ENCODE data around the gene PLXNA4. TPM values are rescaled to one million over a fixed set of nuclear protein-coding genes. Genes with fewer than 3 reads are reported as not detected.

The PLXNA4 gene
- total and polyA plus RNA-seq, 10 donors = 0.15 to 14.7 (median 8.7) TPM

- TF ChIP-seq POLR2AphosphoS5 (IDR thresholded peaks at IDR 0.05) (no peak), POLR2A (IDR thresholded peaks at IDR 0.05) (no peak), CTCF (IDR thresholded peaks at IDR 0.05 in 8 of 11, conservative IDR thresholded peaks at IDR 0.05 in 3 of 11) (no peak)
- Histone ChIP-seq H3K4me1 (no peaks in the 10 kb centered on the region), H3K9me3 (no peaks in the 10 kb centered on the region), H3K36me3 (peaks cover 0 to 33% (median 0%) of the 10 kb centered on the region in 6 donors), H3K27ac (no peak overlapping the region), H3K27me3 (replicated peaks in 1 of 7) (no peaks in the 10 kb centered on the region), H3K4me3 (no peak overlapping the region)
- intact Hi-C loops (cut with DNase I; ENCODE audit: low total_unique reads) = no loop called here
- WGBS, 5 donors = 84 to 90% (median 87%) methylated on average over 3 of the region's 3 CpGs
- DNase-seq = no peak
These were observed 434.3 kb downstream of the PLXNA4 start for GRCh38 chr7:132142006-132142405.

GRCh38 chr7:132141109-132141508, 435.2 kb downstream of the PLXNA4 start:
- WGBS, 5 donors = 47 to 77% (median 61%) methylated on average over 3 of the region's 3 CpGs
- no peak overlapping the region for H3K27ac ChIP-seq
- no peak overlapping the region for H3K4me3 ChIP-seq
- peaks cover 0 to 28% (median 0%) of the 10 kb centered on the region in 6 donors for H3K36me3 ChIP-seq
- no peaks in the 10 kb centered on the region for H3K9me3 ChIP-seq
- no peak for DNase-seq
- H3K4me1 ChIP-seq = no peaks in the 10 kb centered on the region
- no peaks in the 10 kb centered on the region for H3K27me3 ChIP-seq (replicated peaks in 1 of 7)
- intact Hi-C loops (cut with DNase I; ENCODE audit: low total_unique reads) = no loop called here
- TF ChIP-seq POLR2A (IDR thresholded peaks at IDR 0.05) (no peak), CTCF (IDR thresholded peaks at IDR 0.05 in 8 of 11, conservative IDR thresholded peaks at IDR 0.05 in 3 of 11) (no peak), POLR2AphosphoS5 (IDR thresholded peaks at IDR 0.05) (no peak)

GRCh38 chr7:132140341-132140740, 435.9 kb downstream of the PLXNA4 start:
- Histone ChIP-seq H3K4me3 (no peak overlapping the region), H3K27me3 (replicated peaks in 1 of 7) (no peaks in the 10 kb centered on the region), H3K27ac (no peak overlapping the region), H3K9me3 (no peaks in the 10 kb centered on the region), H3K4me1 (no peaks in the 10 kb centered on the region), H3K36me3 (peaks cover 0 to 27% (median 0%) of the 10 kb centered on the region in 6 donors)
- TF ChIP-seq POLR2A (IDR thresholded peaks at IDR 0.05) (no peak), POLR2AphosphoS5 (IDR thresholded peaks at IDR 0.05) (no peak), CTCF (IDR thresholded peaks at IDR 0.05 in 8 of 11, conservative IDR thresholded peaks at IDR 0.05 in 3 of 11) (no peak)
- no peak for DNase-seq
- intact Hi-C loops (cut with DNase I; ENCODE audit: low total_unique reads) = no loop called here
- 55 to 84% (median 76%) methylated on average over 3 to 5 of the region's 5 CpGs for WGBS, 5 donors

GRCh38 chr7:132138817-132139216, 437.5 kb downstream of the PLXNA4 start:
- TF ChIP-seq POLR2A (IDR thresholded peaks at IDR 0.05) (no peak), POLR2AphosphoS5 (IDR thresholded peaks at IDR 0.05) (no peak), CTCF (IDR thresholded peaks at IDR 0.05 in 8 of 11, conservative IDR thresholded peaks at IDR 0.05 in 3 of 11) (no peak)
- DNase-seq = no peak
- Histone ChIP-seq H3K4me1 (no peaks in the 10 kb centered on the region), H3K27ac (no peak overlapping the region), H3K9me3 (no peaks in the 10 kb centered on the region), H3K4me3 (no peak overlapping the region), H3K36me3 (peaks cover 0 to 15% (median 0%) of the 10 kb centered on the region in 6 donors), H3K27me3 (replicated peaks in 1 of 7) (no peaks in the 10 kb centered on the region)
- WGBS, 5 donors = 74 to 88% (median 84%) methylated on average over 2 of the region's 2 CpGs; no CpG with 5 or more reads in 1 of the 5 donors
- intact Hi-C loops (cut with DNase I; ENCODE audit: low total_unique reads) = no loop called here
